Right lobe of liver (tissue), 6 donors: Measurements from ENCODE around the gene NRSN1. TPM values are rescaled to one million over a fixed set of nuclear protein-coding genes. Genes with fewer than 3 reads are reported as not detected.

Experiments
- ATAC-seq, 4 donors: fragments of 200-7000 bp; cut with Tn5 transposase; one replicate each; pipeline ENCODE4 v1.9.1; 2020; ENCODE audit warnings: mild to moderate bottlenecking in 4 of 4, moderate library complexity in 4 of 4
- DNase-seq, 3 donors: peaks; one replicate each; pipeline ENCODE4 v3.0.0-alpha.2; 2020
- H3K27ac ChIP-seq, 3 donors: fragments of 200-600 bp; one replicate each; pipeline ENCODE4 v1.8.0; 2022
- H3K27me3 ChIP-seq, 2 donors: fragments of 200-600 bp; one replicate each; pipeline ENCODE4 v1.8.0; 2022
- H3K36me3 ChIP-seq, 4 donors: fragments of 200-600 bp; sonication (generic) in 1 of 4; one replicate each; pipeline versions ENCODE4 v1.5.1 to v1.8.0; 2017 to 2022; ENCODE audit warnings: control low read depth in 1 of 4
- H3K4me1 ChIP-seq, 4 donors: fragments of 200-600 bp; sonication (generic) in 1 of 4; one replicate each; pipeline versions ENCODE4 v1.5.1 to v1.8.0; 2017 to 2022; ENCODE audit warnings: control low read depth in 1 of 4
- H3K4me3 ChIP-seq, 3 donors: fragments of 200-600 bp; one replicate each; pipeline ENCODE4 v1.8.0; 2022
- H3K9me3 ChIP-seq, 4 donors: fragments of 200-600 bp; sonication (generic) in 1 of 4; one replicate each; pipeline versions ENCODE4 v1.5.1 to v1.8.0; 2017 to 2022; ENCODE audit warnings: control low read depth in 1 of 4
- CTCF ChIP-seq, 4 donors: fragments of 200-600 bp in 3 of 4; fragments of 450-650 bp in 1 of 4; IDR thresholded peaks; one replicate each; pipeline versions ENCODE4 v1.5.1 to v1.8.0; 2016 to 2022; ENCODE audit warnings: antibody characterized with exemption in 4 of 4, mild to moderate bottlenecking in 2 of 4
- POLR2A ChIP-seq: fragments of 450-650 bp; IDR thresholded peaks from one replicate; pipeline ENCODE4 v1.6.1; 2017; ENCODE audit warnings: antibody characterized with exemption, mild to moderate bottlenecking
- WGBS: methylation state at CpG from one replicate; pipeline ENCODE4 v1.1.6; 2018; ENCODE audit warnings: low coverage, low lambda C conversion rate; ENCODE audit not compliant: insufficient coverage; ENCODE audit errors: missing lambda C conversion rate; 5-methylcytosine and 5-hydroxymethylcytosine counted together
- intact Hi-C, 2 donors: fragments of 100-400 bp; cut with DNase I; formaldehyde crosslinking; loops; one replicate each; pipeline versions ENCODE4 v1.11.2 to v1.14.1; 2022
- total RNA-seq, 6 experiments: library from RNA; depleted of rRNA in 2 of 6; stranded (reverse); fragments of >200 nt in 2 of 6; fragmentation: NEBNext Ultra II Directional in 3 of 6; extraction: Animal tissue kit (Norgen Biotek cat#: 25700) in 3 of 6; gene quantifications; one replicate each; pipeline versions ENCODE4 v1.1.0 to v1.2.4, GENCODE V29; 2016 to 2023
- donor health status: DM: no; HTN: yes; CAD: no.
- donor health status: DM: no; HTN: no; CAD: no.
- donor health status: DM: no; HTN: no; CAD: no.
- donor health status: DM: no; HTN: yes; CAD: no.
- donor health status: DM: no; HTN: yes; CAD: no.

The NRSN1 gene
- total RNA-seq, 6 experiments from 2014 or later: not detected

- intact Hi-C loops: no loop called here
- DNase-seq: no peak
- H3K4me3 ChIP-seq: no peak overlapping the region
- H3K27me3 ChIP-seq: no peaks in the 10 kb centered on the region
- no peak overlapping the region for H3K27ac ChIP-seq
- 54% methylated on average over 5 of the region's 7 CpGs for WGBS
- no peak for ATAC-seq
- H3K4me1 ChIP-seq: no peaks in the 10 kb centered on the region
- TF ChIP-seq CTCF (IDR thresholded peaks at IDR 0.05) (no peak), POLR2A (no peak)
- no peaks in the 10 kb centered on the region for H3K36me3 ChIP-seq
- H3K9me3 ChIP-seq: no peaks in the 10 kb centered on the region
Observed at GRCh38 chr6:24122139-24122538, 3.9 kb upstream of the NRSN1 start.

DNA sequence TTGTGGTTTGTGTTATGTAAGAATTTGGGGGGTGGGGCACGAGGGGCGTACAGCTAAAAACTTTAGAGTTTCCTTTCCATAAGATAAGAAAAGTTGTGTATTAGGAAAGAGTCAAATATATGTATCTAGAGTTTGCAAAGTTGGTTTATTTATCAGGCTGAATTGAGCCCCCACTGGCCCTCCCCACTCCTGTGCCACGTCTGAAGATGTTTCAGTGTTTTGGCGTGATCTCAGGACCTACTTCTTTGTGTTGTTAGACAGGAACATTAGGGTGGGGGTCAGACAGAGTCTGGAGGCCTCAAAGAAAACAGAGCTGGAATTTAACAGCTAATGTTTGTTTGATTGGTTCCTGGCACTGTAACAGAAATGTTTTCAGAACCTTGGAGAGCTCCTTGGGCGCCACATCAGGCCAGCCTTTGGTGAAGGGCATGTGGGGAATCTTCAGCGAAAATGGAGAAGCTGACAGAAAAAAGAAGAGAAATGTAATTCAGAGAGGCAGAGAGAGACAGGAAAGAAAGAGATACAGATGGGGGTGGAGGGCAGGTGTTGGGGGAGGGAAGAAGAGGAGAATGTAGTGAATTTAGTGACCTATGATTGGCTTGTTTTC lies 674 bp downstream of the NRSN1 start:
- no peak overlapping the region for H3K4me3 ChIP-seq
- 0% methylated on average over 6 of the region's 6 CpGs for WGBS
- no peaks in the 10 kb centered on the region for H3K36me3 ChIP-seq
- no peak overlapping the region for H3K27ac ChIP-seq
- H3K27me3 ChIP-seq: no peaks in the 10 kb centered on the region
- DNase-seq: no peak
- intact Hi-C loops: no loop called here
- peak; percentile 43 to 79 (median 68) for ATAC-seq
- no peaks in the 10 kb centered on the region for H3K9me3 ChIP-seq
- no peaks in the 10 kb centered on the region for H3K4me1 ChIP-seq
- no peak for TF ChIP-seq CTCF (IDR thresholded peaks at IDR 0.05)
- no peak for TF ChIP-seq POLR2A

DNA sequence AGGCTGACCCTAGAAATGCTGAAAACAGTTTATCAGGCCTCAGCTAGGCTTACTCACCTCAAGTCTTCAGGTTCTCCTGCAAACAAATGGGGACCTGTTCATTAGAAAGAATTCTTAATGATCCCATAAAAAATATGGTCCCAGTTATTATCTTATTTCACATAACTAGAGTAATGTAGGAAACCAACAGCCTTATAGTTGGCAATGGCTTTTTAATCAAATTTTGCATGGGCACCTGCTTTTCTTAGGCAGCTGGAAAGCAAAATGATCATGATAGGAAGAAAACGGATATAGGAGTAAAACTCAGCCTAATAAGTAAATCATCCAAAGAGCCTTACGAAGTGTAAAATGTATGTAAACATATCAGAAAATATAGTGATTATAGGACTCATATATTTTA lies 1.3 kb downstream of the NRSN1 start:
- intact Hi-C loops: no loop called here
- no peaks in the 10 kb centered on the region for H3K4me1 ChIP-seq
- DNase-seq: no peak
- H3K9me3 ChIP-seq: no peaks in the 10 kb centered on the region
- WGBS: 28% methylated on average over 2 of the region's 2 CpGs
- H3K36me3 ChIP-seq: no peaks in the 10 kb centered on the region
- no peak overlapping the region for H3K4me3 ChIP-seq
- no peaks in the 10 kb centered on the region for H3K27me3 ChIP-seq
- TF ChIP-seq POLR2A (no peak), CTCF (IDR thresholded peaks at IDR 0.05) (no peak)
- ATAC-seq: no peak
- no peak overlapping the region for H3K27ac ChIP-seq

DNA sequence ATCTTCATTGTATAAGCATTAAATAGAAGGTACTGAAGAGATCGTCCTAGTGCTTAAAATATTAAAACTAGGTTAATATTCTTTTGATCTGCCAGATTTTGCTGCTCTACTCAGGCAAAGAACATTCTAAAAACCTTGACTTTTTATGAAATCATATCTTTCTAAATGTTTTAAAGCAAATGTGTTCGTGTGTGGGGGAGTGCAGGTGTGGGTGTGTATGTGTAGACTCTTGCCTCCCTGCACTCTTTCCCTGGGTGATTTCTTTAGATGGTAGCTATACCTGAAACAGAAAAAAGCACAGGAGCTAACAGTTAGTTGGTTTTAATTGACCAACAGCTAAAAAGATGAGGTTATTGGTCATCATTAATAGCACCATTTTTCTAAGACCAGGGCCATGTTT lies 5.7 kb downstream of the NRSN1 start:
- no peaks in the 10 kb centered on the region for H3K27me3 ChIP-seq
- no peak overlapping the region for H3K4me3 ChIP-seq
- TF ChIP-seq CTCF (IDR thresholded peaks at IDR 0.05) (no peak), POLR2A (no peak)
- WGBS: 26% methylated on average over 2 of the region's 2 CpGs
- H3K36me3 ChIP-seq: no peaks in the 10 kb centered on the region
- DNase-seq: no peak
- H3K27ac ChIP-seq: no peak overlapping the region
- no peaks in the 10 kb centered on the region for H3K4me1 ChIP-seq
- no peaks in the 10 kb centered on the region for H3K9me3 ChIP-seq
- intact Hi-C loops: no loop called here
- no peak for ATAC-seq

- H3K27me3 ChIP-seq: no peaks in the 10 kb centered on the region
- 46% methylated on average over 2 of the region's 2 CpGs for WGBS
Observed at GRCh38 chr6:24139080-24139479, 13.1 kb downstream of the NRSN1 start.

More at GRCh38 chr6:24139080-24139479, 13.1 kb downstream of the NRSN1 start:
- Histone ChIP-seq H3K27ac (no peak overlapping the region), H3K4me3 (no peak overlapping the region), H3K36me3 (no peaks in the 10 kb centered on the region), H3K9me3 (no peaks in the 10 kb centered on the region), H3K4me1 (no peaks in the 10 kb centered on the region)
- intact Hi-C loops: no loop called here
- ATAC-seq (no peak), DNase-seq (no peak)
- TF ChIP-seq POLR2A (no peak), CTCF (IDR thresholded peaks at IDR 0.05) (no peak)
